ENCODE results near the gene ORC5. TPM values are rescaled to one million over a fixed set of nuclear protein-coding genes. Genes with fewer than 3 reads are reported as not detected.

ORC5 gene
- total RNA-seq, 1 experiment from 2014 or later: 33.7 TPM

GRCh38 chr7:104127204-104127603, 80.6 kb downstream of the ORC5 start:
- DNase-seq (ENCODE audit: low read depth): no peak

GRCh38 chr7:104126411-104126841, 81.4 kb downstream of the ORC5 start:
- DNase-seq (ENCODE audit: low read depth): peak; percentile 10

GRCh38 chr7:104124893-104125477, 82.8 kb downstream of the ORC5 start:
- DNase-seq (ENCODE audit: low read depth): no peak

- DNase-seq (ENCODE audit: low read depth): no peak
Measured at GRCh38 chr7:104124469-104124868, 83.3 kb downstream of the ORC5 start.

DNA sequence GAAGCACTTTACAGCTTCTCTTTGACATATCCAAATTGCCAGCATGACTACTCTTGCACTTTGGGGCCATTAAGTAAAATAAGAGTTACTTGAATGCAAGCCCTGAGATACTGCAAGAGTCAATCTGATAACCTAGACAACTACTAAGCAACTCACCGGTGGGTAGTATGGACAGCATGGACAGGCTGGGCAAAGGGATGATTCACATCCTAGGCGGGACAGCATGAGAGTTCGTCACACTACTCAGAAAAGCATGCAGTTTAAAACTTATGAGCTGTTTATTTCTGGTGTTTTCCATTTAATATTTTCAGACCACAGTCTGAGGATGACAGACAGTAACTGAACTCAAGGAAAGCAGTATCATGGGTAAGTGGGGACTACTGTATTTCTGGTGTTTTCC, 84.0 kb downstream of the ORC5 start:
- peak; percentile 57 for DNase-seq (ENCODE audit: low read depth)

DNA sequence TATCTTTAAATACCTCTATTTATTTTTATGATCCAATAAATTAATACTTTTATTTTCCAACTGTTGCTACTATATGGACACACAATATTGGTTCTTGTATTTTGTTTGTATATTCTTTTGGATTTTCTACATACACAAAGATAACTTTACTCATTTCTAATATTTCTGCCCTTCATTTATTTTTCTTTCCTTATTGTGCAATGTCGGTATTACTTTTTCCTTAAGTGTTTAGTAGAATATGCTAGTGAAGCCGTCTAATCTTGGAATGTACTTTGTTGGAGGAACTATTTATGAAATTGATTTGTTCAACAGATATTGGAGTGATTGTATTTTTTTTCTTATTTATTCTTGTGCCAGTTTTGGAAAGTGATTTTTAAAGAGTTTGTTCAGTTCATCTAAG, 94.0 kb downstream of the ORC5 start:
- no peak for DNase-seq (ENCODE audit: low read depth)

- DNase-seq (ENCODE audit: low read depth): no peak
Measured at GRCh38 chr7:104112623-104113022, 95.2 kb downstream of the ORC5 start.

DNA sequence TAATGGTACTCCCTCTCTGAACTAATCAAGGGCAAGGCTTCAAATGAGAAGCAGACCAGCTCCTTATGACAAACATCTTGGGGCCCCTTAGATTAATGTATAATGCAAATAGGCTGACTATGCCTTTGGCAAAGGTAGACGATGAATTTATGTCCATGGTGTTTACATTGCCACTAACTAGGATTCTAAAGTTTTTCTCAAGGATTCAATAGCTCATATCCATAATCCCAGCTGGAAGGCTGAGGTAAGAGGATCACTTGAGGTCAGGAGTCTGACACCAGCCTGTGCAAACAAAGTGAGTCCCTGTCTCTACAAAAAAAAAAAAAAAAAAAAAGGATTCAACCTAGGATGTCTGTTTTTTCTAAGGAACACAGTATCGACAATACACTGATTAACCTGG, 96.5 kb downstream of the ORC5 start:
- no peak for DNase-seq (ENCODE audit: low read depth)

GRCh38 chr7:104106108-104106905, 101.5 kb downstream of the ORC5 start:
- DNase-seq (ENCODE audit: low read depth): peak; percentile 32

DNA sequence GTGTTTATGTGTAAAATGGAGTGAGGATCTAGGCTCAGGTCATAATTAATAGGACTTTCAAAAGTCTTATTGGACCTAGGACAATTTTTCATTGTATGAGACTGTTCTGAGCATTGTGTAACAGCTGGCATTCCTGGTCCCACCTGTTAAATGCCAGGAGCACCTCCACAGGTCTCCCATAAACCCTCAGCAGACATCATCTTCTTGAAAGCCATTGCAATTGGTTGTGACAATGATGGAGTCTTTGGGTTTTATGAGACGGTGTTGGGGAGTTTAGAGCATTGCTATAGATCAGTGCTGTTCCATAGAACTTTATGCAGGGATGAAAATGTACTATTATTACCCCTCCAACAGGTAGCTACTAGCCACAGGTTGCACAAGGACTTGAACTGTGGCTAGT, 108.9 kb downstream of the ORC5 start:
- no peak for DNase-seq (ENCODE audit: low read depth)

DNA sequence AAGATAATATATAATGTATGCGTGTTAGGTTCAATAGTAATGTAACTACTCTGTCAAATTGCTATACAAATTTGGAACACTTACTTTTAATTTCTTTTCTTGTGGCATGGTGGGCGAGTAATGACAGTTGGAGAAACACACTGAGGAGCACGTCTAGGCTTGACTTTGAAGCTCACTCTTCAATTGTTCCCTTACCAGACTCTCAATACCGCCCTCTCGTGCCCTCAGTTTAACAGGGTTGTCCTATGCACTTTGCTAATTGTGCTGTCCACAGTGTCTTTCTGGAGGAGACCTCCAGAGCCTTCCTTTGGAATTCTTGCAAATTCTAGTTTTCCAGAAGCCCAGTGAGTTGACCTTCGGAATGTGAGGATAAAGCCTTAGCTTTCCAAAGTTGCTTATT, 111.1 kb downstream of the ORC5 start:
- DNase-seq (ENCODE audit: low read depth): peak; percentile 37

GRCh38 chr7:104093127-104093526, 114.7 kb downstream of the ORC5 start:
- no peak for DNase-seq (ENCODE audit: low read depth)

DNA sequence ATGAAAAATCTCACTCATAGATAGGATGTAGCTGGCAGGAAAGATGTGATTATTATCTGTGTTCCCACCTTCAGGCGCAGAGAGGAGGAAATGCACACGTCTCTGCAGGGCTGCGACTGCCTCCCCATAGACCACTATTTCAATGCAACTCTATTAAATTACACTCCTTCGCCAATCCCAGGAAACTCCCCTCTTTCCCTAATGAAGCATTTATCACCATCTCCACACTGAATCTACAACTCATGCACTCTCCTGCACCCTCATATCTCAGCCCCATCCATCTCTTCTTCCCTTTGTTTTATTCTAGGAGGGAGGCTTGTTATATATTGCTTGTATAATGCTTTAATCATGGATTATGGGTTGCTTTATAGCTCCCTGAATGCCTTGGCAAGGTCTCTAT, 116.6 kb downstream of the ORC5 start:
- no peak for DNase-seq (ENCODE audit: low read depth)

GRCh38 chr7:104089612-104090011, 118.2 kb downstream of the ORC5 start:
- DNase-seq (ENCODE audit: low read depth): no peak

DNA sequence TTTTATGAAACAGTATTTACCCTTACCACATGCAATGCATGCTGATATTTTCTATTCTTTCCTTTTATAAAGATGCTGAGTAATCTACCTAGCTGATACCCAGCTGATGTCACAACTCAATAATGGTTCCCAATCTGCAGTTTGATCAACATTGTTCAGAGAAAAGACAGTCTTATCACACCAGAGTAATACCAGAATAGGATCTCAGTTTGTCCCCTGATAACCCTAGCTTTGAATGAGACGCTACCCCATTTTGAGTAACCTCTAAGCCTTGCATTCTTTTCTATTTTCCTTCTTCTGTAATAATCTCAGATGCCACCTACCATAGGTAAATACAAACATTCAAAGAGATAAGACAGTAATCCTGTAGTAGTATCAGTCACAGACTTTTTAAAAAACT, 118.8 kb downstream of the ORC5 start:
- DNase-seq (ENCODE audit: low read depth): no peak

Other genes with a start within 250 kb of the ORC5 start
- gene RELN, start 218.4 kb downstream of the ORC5 start, total RNA-seq (2014; rRNA removed): 0.26 and 0.63 TPM in 2 replicates
- not detected in 2 replicates for gene LHFPL3, start 120.6 kb upstream of the ORC5 start, total RNA-seq (2014; rRNA removed)

Measured in LHCN-M2 (cell line).